ENCODE results near the gene INO80C.
A peak's percentile ranks its signal among the peaks of the same experiment; 100 is the strongest.

The INO80C gene

GRCh38 chr18:35517715-35518114, 20.0 kb upstream of the INO80C start:
- Histone ChIP-seq H3K79me2 (ENCODE audit: control insufficient read depth, insufficient read depth, low read length, poor library complexity) (peaks cover 2% of the 10 kb centered on the region), H3K14ac (ENCODE audit: low read length) (peak overlapping the region; percentile 55), H3K4ac (ENCODE audit: low read depth, low read length) (no peak overlapping the region), H3K4me2 (ENCODE audit: low read length) (no peak overlapping the region), H2BK5ac (ENCODE audit: low read depth, low read length, poor library complexity) (peak overlapping the region; percentile 75), H3K79me1 (ENCODE audit: low read length) (peaks cover 43% of the 10 kb centered on the region), H4K91ac (ENCODE audit: low read depth, low read length) (peak overlapping the region; percentile 75), H3K27me3 (ENCODE audit: insufficient read depth, low read length) (no peaks in the 10 kb centered on the region), H3K9me3 (ENCODE audit: insufficient read depth, low read depth, low read length) (no peaks in the 10 kb centered on the region), H3K4me1 (ENCODE audit: control insufficient read depth in 1 of 2, insufficient read depth in 2 of 2, low read length in 2 of 2) (peaks cover 32 to 40% of the 10 kb centered on the region in 2 experiments), H4K8ac (ENCODE audit: low read depth, low read length) (no peak overlapping the region), H2BK12ac (ENCODE audit: low read length) (peak overlapping the region; percentile 91), H3K27ac (ENCODE audit: low read depth, low read length) (peak overlapping the region; percentile 100), H2BK120ac (ENCODE audit: insufficient read depth, low read length, poor library complexity) (peak overlapping the region; percentile 76), H3K4me3 (ENCODE audit: low read depth, low read length) (no peak overlapping the region), H4K12ac (ENCODE audit: low read depth, low read length) (no peak overlapping the region), H3K36me3 (ENCODE audit: control insufficient read depth in 1 of 2, insufficient read depth in 2 of 2, low read length in 2 of 2) (no peaks in the 10 kb centered on the region), H3K23ac (ENCODE audit: low read length) (no peak overlapping the region), H3K18ac (ENCODE audit: low read length) (no peak overlapping the region), H2AFZ (ENCODE audit: insufficient read depth, low read length, poor library complexity) (no peak overlapping the region), H3K9ac (ENCODE audit: low read length) (no peak overlapping the region), H2AK5ac (ENCODE audit: low read length) (peak overlapping the region; percentile 27)
- no peak for DNase-seq
- WGBS (ENCODE audit: extremely low coverage, insufficient coverage, insufficient read length) = no CpG with 5 or more reads among the region's 2 CpGs

GRCh38 chr18:35516789-35517188, 19.0 kb upstream of the INO80C start:
- Histone ChIP-seq H4K12ac (ENCODE audit: low read depth, low read length) (no peak overlapping the region), H3K23ac (ENCODE audit: low read length) (no peak overlapping the region), H3K4me3 (ENCODE audit: low read depth, low read length) (no peak overlapping the region), H3K27ac (ENCODE audit: low read depth, low read length) (peak overlapping the region; percentile 100), H3K79me1 (ENCODE audit: low read length) (peaks cover 46% of the 10 kb centered on the region), H2BK12ac (ENCODE audit: low read length) (peak overlapping the region; percentile 90), H4K91ac (ENCODE audit: low read depth, low read length) (peak overlapping the region; percentile 75), H3K9ac (ENCODE audit: low read length) (no peak overlapping the region), H3K4ac (ENCODE audit: low read depth, low read length) (no peak overlapping the region), H3K9me3 (ENCODE audit: insufficient read depth, low read depth, low read length) (no peaks in the 10 kb centered on the region), H2BK120ac (ENCODE audit: insufficient read depth, low read length, poor library complexity) (peak overlapping the region; percentile 76), H3K27me3 (ENCODE audit: insufficient read depth, low read length) (no peaks in the 10 kb centered on the region), H3K14ac (ENCODE audit: low read length) (peak overlapping the region; percentile 71), H3K79me2 (ENCODE audit: control insufficient read depth, insufficient read depth, low read length, poor library complexity) (peaks cover 2% of the 10 kb centered on the region), H2AK5ac (ENCODE audit: low read length) (no peak overlapping the region), H3K4me2 (ENCODE audit: low read length) (no peak overlapping the region), H2BK5ac (ENCODE audit: low read depth, low read length, poor library complexity) (peak overlapping the region; percentile 75), H3K18ac (ENCODE audit: low read length) (peak overlapping the region; percentile 59), H4K8ac (ENCODE audit: low read depth, low read length) (peak overlapping the region; percentile 59), H3K36me3 (ENCODE audit: control insufficient read depth in 1 of 2, insufficient read depth in 2 of 2, low read length in 2 of 2) (no peaks in the 10 kb centered on the region), H3K4me1 (ENCODE audit: control insufficient read depth in 1 of 2, insufficient read depth in 2 of 2, low read length in 2 of 2) (peaks cover 34 to 42% of the 10 kb centered on the region in 2 experiments), H2AFZ (ENCODE audit: insufficient read depth, low read length, poor library complexity) (no peak overlapping the region)
- WGBS (ENCODE audit: extremely low coverage, insufficient coverage, insufficient read length) = no CpG with 5 or more reads among the region's 3 CpGs
- DNase-seq = no peak

DNA sequence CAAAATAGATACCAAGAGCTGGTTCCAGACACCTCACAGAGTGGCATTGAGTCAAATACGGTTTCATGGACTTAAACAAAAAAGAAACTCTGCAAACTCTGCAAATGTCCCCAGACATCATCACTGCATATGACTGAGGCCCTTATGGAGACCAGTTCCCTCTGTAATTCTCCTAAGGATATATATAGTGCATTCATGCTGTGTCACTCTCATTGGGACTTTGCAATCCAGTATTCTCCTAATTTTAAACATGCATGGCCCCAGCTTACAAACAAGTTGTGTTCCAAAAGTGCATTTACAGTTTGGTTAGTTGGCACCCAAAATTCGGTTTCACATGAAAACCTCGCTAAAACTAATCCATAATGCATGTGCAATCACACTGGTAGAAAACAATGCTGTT, 18.6 kb upstream of the INO80C start:
- H3K79me1 ChIP-seq (ENCODE audit: low read length) = peaks cover 48% of the 10 kb centered on the region
- no peak overlapping the region for H3K4me3 ChIP-seq (ENCODE audit: low read depth, low read length)
- H3K4me2 ChIP-seq (ENCODE audit: low read length) = peak overlapping the region; percentile 1
- peak overlapping the region; percentile 91 for H2BK120ac ChIP-seq (ENCODE audit: insufficient read depth, low read length, poor library complexity)
- no peaks in the 10 kb centered on the region for H3K9me3 ChIP-seq (ENCODE audit: insufficient read depth, low read depth, low read length)
- H3K27me3 ChIP-seq (ENCODE audit: insufficient read depth, low read length) = no peaks in the 10 kb centered on the region
- H2BK5ac ChIP-seq (ENCODE audit: low read depth, low read length, poor library complexity) = peak overlapping the region; percentile 93
- H3K14ac ChIP-seq (ENCODE audit: low read length) = peak overlapping the region; percentile 81
- no peaks in the 10 kb centered on the region for H3K36me3 ChIP-seq (ENCODE audit: control insufficient read depth in 1 of 2, insufficient read depth in 2 of 2, low read length in 2 of 2)
- H2AFZ ChIP-seq (ENCODE audit: insufficient read depth, low read length, poor library complexity) = no peak overlapping the region
- H3K4ac ChIP-seq (ENCODE audit: low read depth, low read length) = peak overlapping the region; percentile 47
- H2AK5ac ChIP-seq (ENCODE audit: low read length) = peak overlapping the region; percentile 53
- H3K79me2 ChIP-seq (ENCODE audit: control insufficient read depth, insufficient read depth, low read length, poor library complexity) = peaks cover 2% of the 10 kb centered on the region
- WGBS (ENCODE audit: extremely low coverage, insufficient coverage, insufficient read length) = no CpG with 5 or more reads among the region's 3 CpGs
- no peak for DNase-seq
- peak overlapping the region; percentile 62 for H4K8ac ChIP-seq (ENCODE audit: low read depth, low read length)
- H3K27ac ChIP-seq (ENCODE audit: low read depth, low read length) = peak overlapping the region; percentile 100
- no peak overlapping the region for H3K9ac ChIP-seq (ENCODE audit: low read length)
- H4K12ac ChIP-seq (ENCODE audit: low read depth, low read length) = no peak overlapping the region
- H3K23ac ChIP-seq (ENCODE audit: low read length) = no peak overlapping the region
- H4K91ac ChIP-seq (ENCODE audit: low read depth, low read length) = peak overlapping the region; percentile 80
- H2BK12ac ChIP-seq (ENCODE audit: low read length) = peak overlapping the region; percentile 81
- H3K18ac ChIP-seq (ENCODE audit: low read length) = peak overlapping the region; percentile 89
- peaks cover 34 to 42% of the 10 kb centered on the region in 2 experiments for H3K4me1 ChIP-seq (ENCODE audit: control insufficient read depth in 1 of 2, insufficient read depth in 2 of 2, low read length in 2 of 2)

- Histone ChIP-seq H3K36me3 (ENCODE audit: control insufficient read depth in 1 of 2, insufficient read depth in 2 of 2, low read length in 2 of 2) (no peaks in the 10 kb centered on the region), H3K27ac (ENCODE audit: low read depth, low read length) (peak overlapping the region; percentile 100), H4K12ac (ENCODE audit: low read depth, low read length) (no peak overlapping the region), H3K9ac (ENCODE audit: low read length) (no peak overlapping the region), H3K18ac (ENCODE audit: low read length) (peak overlapping the region; percentile 79), H2AFZ (ENCODE audit: insufficient read depth, low read length, poor library complexity) (peak overlapping the region; percentile 58), H2AK5ac (ENCODE audit: low read length) (peak overlapping the region; percentile 51), H3K4ac (ENCODE audit: low read depth, low read length) (peak overlapping the region; percentile 56), H3K79me1 (ENCODE audit: low read length) (peaks cover 51% of the 10 kb centered on the region), H3K4me3 (ENCODE audit: low read depth, low read length) (no peak overlapping the region), H2BK120ac (ENCODE audit: insufficient read depth, low read length, poor library complexity) (peak overlapping the region; percentile 91), H3K9me3 (ENCODE audit: insufficient read depth, low read depth, low read length) (no peaks in the 10 kb centered on the region), H3K79me2 (ENCODE audit: control insufficient read depth, insufficient read depth, low read length, poor library complexity) (peaks cover 2% of the 10 kb centered on the region), H3K23ac (ENCODE audit: low read length) (no peak overlapping the region), H3K4me1 (ENCODE audit: control insufficient read depth in 1 of 2, insufficient read depth in 2 of 2, low read length in 2 of 2) (peaks cover 34 to 42% of the 10 kb centered on the region in 2 experiments), H4K91ac (ENCODE audit: low read depth, low read length) (peak overlapping the region; percentile 97), H2BK12ac (ENCODE audit: low read length) (peak overlapping the region; percentile 93), H4K8ac (ENCODE audit: low read depth, low read length) (peak overlapping the region; percentile 68), H3K14ac (ENCODE audit: low read length) (peak overlapping the region; percentile 67), H2BK5ac (ENCODE audit: low read depth, low read length, poor library complexity) (peak overlapping the region; percentile 95), H3K4me2 (ENCODE audit: low read length) (peak overlapping the region; percentile 3), H3K27me3 (ENCODE audit: insufficient read depth, low read length) (no peaks in the 10 kb centered on the region)
- whole genome bisulfite sequencing (ENCODE audit: extremely low coverage, insufficient coverage, insufficient read length) = no CpG with 5 or more reads among the region's 6 CpGs
- DNase-seq = peak; percentile 73 to 88
Observed at GRCh38 chr18:35515460-35516130, 17.8 kb upstream of the INO80C start.

All from trophoblast cell (in vitro differentiated cells and primary cell).